Measurements from ENCODE around the gene ZMIZ1.

Gene ZMIZ1

DNA sequence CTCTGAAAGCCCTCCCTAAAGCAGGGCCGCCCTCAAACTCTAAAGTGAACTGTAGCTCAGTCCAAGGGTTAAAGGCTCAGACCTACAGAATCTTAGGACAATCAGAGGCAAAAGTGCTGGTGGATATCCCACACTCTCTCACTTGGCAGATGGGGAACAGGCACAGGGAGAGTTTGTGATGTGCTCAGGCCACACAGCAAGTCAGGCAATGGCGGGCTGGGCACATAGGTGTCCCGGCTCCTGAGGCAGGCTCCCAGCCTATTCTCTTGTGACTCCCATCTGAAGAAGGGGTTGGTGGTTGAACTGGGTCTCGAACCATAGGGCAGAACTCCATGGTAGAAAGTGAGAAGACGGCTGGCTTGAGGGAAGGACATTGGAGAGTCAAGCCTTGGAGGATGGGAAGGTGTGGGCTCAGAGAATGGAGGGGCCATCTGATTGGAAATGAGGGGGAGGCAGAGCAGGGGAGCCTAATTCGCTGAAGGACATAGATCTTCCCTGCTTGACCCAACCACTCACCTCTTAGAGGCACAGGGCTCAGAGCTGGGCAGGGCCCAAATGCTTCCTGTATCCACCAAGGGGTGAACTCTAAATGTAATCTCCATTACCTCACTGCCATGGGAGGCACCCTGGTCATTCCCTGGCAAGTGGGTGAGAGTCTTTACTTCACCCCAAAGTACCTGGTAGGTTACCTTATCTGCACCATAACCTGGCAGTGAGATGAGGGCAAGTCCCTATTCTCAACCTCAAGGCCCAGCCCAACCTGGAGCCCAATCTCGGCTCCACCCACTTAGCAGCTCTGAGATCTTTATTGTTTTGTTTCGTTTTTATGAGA lies 4.9 kb upstream of the ZMIZ1 start:
- DNase-seq (ENCODE audit: low read depth in 2 of 3, low spot score in 2 of 3), result no peak

- no peak for DNase-seq (ENCODE audit: low read depth in 2 of 3, low spot score in 2 of 3)
These were observed 3.6 kb upstream of the ZMIZ1 start for GRCh38 chr10:79065091-79065551.

DNA sequence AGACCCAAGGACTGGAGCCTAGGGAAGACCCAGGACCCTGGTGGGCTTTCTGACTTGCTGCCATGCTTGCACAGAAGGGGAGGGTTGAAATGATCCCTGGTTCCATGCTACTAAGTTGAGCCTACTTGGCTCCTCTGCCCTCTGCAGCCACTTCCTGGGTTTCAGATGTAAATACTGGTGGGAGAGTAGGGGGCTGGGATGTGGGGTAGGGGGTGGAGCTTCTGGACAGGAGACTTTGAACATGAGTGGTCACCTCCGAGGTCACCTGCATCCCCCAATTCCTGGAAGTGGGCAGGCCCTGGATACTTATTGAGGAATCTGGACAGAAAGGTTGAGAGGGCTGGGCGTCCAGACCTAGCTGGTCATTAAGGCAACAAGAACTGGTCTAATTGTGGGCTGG lies 2.9 kb upstream of the ZMIZ1 start:
- no peak for DNase-seq (ENCODE audit: low read depth in 2 of 3, low spot score in 2 of 3)

- DNase-seq (ENCODE audit: low read depth in 2 of 3, low spot score in 2 of 3), result no peak
These were observed 2.1 kb upstream of the ZMIZ1 start for GRCh38 chr10:79066411-79067240.

DNA sequence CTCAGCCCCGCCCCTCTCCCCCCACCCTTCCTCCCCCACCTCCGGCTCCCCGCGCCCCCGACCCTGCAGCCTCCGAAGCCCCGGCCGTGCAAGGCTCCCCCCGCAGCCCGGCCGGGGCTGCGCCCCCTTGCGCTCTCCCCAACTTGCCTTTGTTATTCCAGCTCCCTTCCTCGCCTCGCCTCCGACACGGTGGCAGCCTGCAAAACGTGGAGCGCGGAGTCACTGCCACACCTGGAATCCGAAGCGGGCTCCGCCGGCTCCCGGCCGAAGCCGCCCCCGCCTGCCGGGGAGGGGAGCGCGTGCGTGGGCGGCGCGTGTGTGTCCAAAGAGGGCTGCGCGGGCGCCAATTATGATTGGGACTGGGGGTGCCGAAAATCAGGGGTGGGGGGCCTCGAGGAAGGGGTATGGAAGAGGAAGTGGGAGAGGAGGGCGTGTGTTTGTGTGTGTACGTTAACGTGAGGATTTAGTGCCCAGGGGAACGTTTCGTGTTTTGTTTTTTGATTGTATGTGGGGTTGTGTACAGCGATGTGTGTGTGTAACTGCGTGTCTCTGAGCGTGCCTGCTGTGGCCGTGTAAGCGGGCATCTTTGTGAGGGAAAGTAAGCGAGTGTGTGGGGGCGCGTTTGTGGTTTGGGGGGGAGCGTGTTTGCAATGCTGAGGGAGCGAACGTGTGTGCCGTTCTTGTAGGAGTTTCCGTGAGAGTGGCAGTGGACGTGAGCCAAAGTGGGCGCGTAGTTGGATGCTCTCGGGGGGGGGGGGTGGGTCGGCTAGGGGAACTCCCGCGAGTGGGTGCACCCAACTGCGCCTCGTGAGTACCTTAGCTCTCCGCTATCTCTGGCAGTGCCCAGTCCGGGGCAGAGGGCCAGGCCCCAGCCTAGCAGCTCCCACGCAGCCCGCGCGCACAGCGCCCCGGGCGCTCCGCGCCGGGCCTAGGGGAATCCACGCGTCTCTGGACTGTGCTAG lies 1.2 kb upstream of the ZMIZ1 start:
- peak; percentile 53 to 59 (median 57) for DNase-seq (ENCODE audit: low read depth in 2 of 3, low spot score in 2 of 3)

DNA sequence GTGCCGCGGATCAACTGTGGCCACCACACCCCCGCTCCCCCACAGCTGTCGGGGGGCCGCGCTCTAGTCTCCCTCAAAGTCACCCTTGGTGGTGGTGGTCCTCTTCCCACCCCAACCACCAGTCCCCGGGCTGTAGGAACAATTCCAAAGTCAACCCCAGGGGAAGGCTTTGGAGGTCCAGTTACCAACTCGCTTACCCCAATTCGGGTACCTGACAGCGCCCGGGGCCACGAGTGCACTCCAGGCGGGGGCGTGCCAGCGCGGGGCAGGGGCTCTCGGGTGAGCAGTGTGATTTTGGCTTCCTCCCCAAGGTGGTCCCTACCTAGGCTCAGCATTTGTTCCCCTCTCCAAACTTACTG lies 584 bp upstream of the ZMIZ1 start:
- no peak for DNase-seq (ENCODE audit: low read depth in 2 of 3, low spot score in 2 of 3)

GRCh38 chr10:79069325-79070080 lies 737 bp downstream of the ZMIZ1 start:
- no peak for DNase-seq (ENCODE audit: low read depth in 2 of 3, low spot score in 2 of 3)

DNA sequence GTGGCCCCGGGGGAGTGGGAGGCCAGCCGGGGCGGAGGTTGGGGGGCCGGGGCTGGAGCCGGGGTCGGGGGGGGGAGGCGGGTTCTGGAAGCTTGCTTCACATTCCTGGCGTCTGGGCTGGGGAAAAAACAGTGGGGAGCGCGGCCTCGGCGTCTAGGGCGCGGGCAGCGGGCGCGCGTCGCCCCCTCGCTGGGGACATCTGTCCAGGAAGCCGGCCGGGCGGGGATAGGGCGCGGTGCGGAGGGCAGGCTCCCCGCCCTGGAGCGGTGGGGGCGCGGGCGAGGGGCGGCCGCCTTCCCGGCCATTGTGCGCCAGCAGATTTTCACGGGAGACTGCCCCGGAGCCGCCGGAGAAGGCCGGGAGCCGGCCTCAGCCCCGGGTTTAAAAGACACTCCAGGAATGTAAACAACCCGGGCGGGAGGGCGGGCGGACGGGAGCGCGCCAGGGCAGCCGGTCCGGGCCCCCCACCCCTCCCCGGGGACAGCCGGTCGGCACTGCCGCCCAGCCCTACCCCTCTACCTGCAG lies 1.4 kb downstream of the ZMIZ1 start:
- DNase-seq (ENCODE audit: low read depth in 2 of 3, low spot score in 2 of 3), result no peak

GRCh38 chr10:79070606-79071395 lies 2.0 kb downstream of the ZMIZ1 start:
- no peak for DNase-seq (ENCODE audit: low read depth in 2 of 3, low spot score in 2 of 3)

DNA sequence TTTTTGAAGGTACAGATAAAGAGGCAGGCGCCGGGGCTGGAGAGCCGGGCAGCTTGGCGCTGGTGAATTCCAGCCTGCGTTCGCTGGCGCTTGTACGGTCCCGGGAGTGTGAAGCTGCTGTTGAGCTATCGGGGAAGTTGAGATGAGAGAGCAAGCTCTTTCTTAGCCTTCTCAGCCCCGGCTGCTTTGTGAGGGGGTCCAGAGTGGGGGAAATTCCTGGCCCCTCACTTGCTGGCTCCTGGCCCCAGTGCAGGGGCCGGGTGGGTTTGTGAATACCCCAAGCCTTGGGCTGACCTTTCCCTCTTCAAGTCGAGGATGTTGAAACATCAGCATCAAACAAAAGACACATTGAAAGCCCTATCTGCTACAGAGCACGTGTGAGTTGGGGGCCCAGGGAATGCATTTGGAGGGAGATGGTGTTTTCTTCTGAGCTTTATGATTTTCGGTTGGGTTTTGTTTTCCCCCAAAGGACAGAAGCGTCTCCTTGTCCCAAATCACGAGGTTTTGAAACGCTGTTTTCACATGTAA lies 2.7 kb downstream of the ZMIZ1 start:
- no peak for DNase-seq (ENCODE audit: low read depth in 2 of 3, low spot score in 2 of 3)

- DNase-seq (ENCODE audit: low read depth in 2 of 3, low spot score in 2 of 3), result no peak
These were observed 3.3 kb downstream of the ZMIZ1 start for GRCh38 chr10:79072041-79072441.

DNA sequence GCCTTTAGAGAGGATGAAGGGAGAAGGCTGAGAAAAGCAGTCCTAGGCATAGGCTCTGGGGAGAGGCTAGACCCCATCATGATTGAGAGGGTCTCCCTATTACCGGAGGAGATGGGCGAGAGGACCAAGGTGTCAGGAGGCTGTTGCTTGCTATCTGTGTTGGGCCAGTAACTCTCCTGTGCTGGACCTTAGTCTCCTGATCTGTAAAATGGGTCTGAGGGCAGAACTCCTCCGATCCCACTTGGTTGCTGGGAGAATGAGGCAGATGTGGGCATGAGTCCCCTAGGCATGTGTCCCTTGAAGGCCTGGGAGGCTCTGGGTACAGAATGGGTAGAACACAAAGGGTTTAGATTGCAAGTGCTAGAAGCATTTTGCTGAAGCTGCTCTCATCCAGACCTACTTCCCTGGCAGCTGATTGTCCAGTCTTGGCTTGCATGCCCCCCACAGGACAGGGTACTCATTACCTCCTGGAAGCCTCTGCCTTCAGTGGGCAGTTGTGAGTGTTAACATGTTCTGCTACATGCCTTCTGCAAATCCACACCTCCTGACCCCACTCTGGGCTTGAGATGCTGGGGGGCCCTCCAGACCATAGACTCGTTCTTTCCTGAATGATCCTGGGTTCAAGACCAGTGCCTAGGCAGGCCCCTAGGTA lies 4.4 kb downstream of the ZMIZ1 start:
- no peak for DNase-seq (ENCODE audit: low read depth in 2 of 3, low spot score in 2 of 3)

- no peak for DNase-seq (ENCODE audit: low read depth in 2 of 3, low spot score in 2 of 3)
These were observed 5.1 kb downstream of the ZMIZ1 start for GRCh38 chr10:79073784-79074432.

DNA sequence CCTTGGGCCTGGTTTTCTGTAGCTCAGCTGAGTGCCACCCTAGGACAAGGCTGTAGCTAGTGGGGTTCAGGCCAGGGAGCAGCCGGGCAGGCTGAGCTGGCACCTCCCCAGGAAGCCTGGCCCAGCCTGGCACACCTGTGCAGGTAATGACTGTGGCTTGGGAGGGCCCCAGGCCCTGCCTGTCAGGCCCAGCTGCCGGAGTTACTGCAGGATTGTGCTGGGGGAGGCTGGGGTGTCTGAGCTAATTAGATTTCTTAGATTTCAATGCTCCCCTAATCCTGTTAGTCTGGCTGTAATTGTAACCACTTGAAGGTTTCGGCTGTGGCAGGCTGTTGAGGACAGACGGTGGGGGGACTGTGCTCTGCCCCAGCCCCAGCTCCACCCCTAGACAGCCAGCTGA lies 6.0 kb downstream of the ZMIZ1 start:
- no peak for DNase-seq (ENCODE audit: low read depth in 2 of 3, low spot score in 2 of 3)

- DNase-seq (ENCODE audit: low read depth in 2 of 3, low spot score in 2 of 3), result no peak
These were observed 6.7 kb downstream of the ZMIZ1 start for GRCh38 chr10:79075418-79075817.

DNA sequence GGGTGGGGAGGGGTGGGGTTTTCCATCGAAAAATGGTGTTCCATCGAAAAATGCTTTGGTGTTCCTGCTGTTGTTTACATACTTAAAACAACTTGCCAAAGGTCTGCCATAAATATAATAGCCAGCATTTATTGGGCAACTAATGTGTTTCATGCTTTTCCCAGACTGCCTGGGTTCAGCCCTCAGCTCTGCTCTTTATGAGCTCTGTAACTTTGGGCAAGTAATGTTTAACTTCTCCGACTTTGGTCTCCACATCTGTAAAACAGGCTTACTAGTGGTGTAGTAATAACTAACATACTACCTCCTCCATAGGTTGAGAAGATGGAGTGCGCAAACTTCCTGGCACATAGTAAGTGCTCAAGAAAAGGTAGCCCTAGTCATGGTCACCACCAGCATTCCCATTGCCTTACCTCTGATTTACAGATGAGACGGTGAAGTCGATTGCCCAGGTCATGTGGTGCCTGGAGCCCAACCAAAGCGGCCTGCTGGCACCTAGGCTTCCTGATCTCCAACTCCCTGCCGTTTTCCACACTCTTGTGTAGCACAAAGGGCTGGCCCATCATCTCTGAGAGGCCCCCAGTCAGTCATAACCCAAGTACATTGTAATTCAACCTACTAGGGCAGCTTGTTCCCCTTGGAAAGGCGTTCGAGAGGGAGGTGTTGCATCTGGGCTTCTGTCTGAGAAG lies 8.9 kb downstream of the ZMIZ1 start:
- no peak for DNase-seq (ENCODE audit: low read depth in 2 of 3, low spot score in 2 of 3)

- DNase-seq (ENCODE audit: low read depth in 2 of 3, low spot score in 2 of 3), result no peak
These were observed 9.7 kb downstream of the ZMIZ1 start for GRCh38 chr10:79078367-79079053.
